DOHH2 (cell line): Measurements from ENCODE around the gene SSBP3.

Source experiments
- H3F3A ChIP-seq: fragments of 200-600 bp; sonication (generic), shearing (Covaris generic); 2 replicates; pipeline ENCODE4 v1.6.0; 2016; ENCODE audit warnings: antibody characterized with exemption, mild to moderate bottlenecking; ENCODE audit not compliant: control insufficient read depth, insufficient read depth
- H3K27ac ChIP-seq: fragments of 200-600 bp; sonication (generic); 2 replicates; pipeline ENCODE4 v1.5.1; 2014; ENCODE audit warnings: low read depth, mild to moderate bottlenecking, low read length, moderate library complexity
- H3K27me3 ChIP-seq: fragments of 200-600 bp; sonication (generic); 2 replicates; pipeline ENCODE4 v1.6.1; 2014; ENCODE audit warnings: mild to moderate bottlenecking, low read length, mixed read lengths; ENCODE audit not compliant: control insufficient read depth
- H3K36me3 ChIP-seq: fragments of 200-600 bp; sonication (generic); 2 replicates; pipeline ENCODE4 v1.6.1; 2014; ENCODE audit warnings: mild to moderate bottlenecking, low read length, moderate library complexity, mixed read lengths; ENCODE audit not compliant: control insufficient read depth
- H3K4me1 ChIP-seq: fragments of 200-600 bp; sonication (generic); 2 replicates; pipeline ENCODE4 v1.6.1; 2014; ENCODE audit warnings: mild to moderate bottlenecking, low read length, mixed read lengths; ENCODE audit not compliant: control insufficient read depth
- H3K4me2 ChIP-seq: fragments of 200-600 bp; sonication (generic); 2 replicates; pipeline ENCODE4 v1.6.0; 2014; ENCODE audit warnings: mild to moderate bottlenecking, low read length, moderate library complexity
- H3K4me3 ChIP-seq: fragments of 200-600 bp; sonication (generic); 2 replicates; pipeline ENCODE4 v1.5.1; 2014; ENCODE audit warnings: mild to moderate bottlenecking, low read length, mixed read lengths
- H3K79me2 ChIP-seq: fragments of 200-600 bp; sonication (generic); 2 replicates; pipeline ENCODE4 v1.6.1; 2014; ENCODE audit warnings: mild to moderate bottlenecking, low read length, mixed read lengths; ENCODE audit not compliant: control insufficient read depth
- H3K9me2 ChIP-seq: fragments of 200-600 bp; sonication (generic); replicated peaks from 2 replicates; pipeline ENCODE4 v1.6.1; 2014; ENCODE audit warnings: mild to moderate bottlenecking, low read length, mixed read lengths; ENCODE audit not compliant: control insufficient read depth
- H3K9me3 ChIP-seq: fragments of 200-600 bp; sonication (generic); 2 replicates; pipeline ENCODE4 v1.6.1; 2014; ENCODE audit warnings: antibody characterized with exemption, low read length, mixed read lengths; ENCODE audit not compliant: control insufficient read depth, insufficient read depth
- H4K20me1 ChIP-seq: fragments of 200-600 bp; sonication (generic); 2 replicates; pipeline ENCODE4 v1.6.0; 2014; ENCODE audit warnings: low read depth, mild to moderate bottlenecking, antibody characterized with exemption, low read length, moderate library complexity; ENCODE audit not compliant: control insufficient read depth, insufficient read depth
- CTCF ChIP-seq: fragments of 200-600 bp; sonication (generic); IDR thresholded peaks from one replicate; pipeline ENCODE4 v1.5.1; 2014; ENCODE audit warnings: antibody characterized with exemption, mild to moderate bottlenecking, low read depth, low read length; ENCODE audit not compliant: poor library complexity, severe bottlenecking
- EZH2phosphoT487 ChIP-seq: fragments of 200-600 bp; sonication (generic); IDR thresholded peaks from 2 replicates; pipeline ENCODE4 v1.6.1; 2017; ENCODE audit warnings: borderline replicate concordance, mild to moderate bottlenecking, antibody characterized with exemption, low read length, moderate library complexity, mixed read lengths

Gene SSBP3

DNA sequence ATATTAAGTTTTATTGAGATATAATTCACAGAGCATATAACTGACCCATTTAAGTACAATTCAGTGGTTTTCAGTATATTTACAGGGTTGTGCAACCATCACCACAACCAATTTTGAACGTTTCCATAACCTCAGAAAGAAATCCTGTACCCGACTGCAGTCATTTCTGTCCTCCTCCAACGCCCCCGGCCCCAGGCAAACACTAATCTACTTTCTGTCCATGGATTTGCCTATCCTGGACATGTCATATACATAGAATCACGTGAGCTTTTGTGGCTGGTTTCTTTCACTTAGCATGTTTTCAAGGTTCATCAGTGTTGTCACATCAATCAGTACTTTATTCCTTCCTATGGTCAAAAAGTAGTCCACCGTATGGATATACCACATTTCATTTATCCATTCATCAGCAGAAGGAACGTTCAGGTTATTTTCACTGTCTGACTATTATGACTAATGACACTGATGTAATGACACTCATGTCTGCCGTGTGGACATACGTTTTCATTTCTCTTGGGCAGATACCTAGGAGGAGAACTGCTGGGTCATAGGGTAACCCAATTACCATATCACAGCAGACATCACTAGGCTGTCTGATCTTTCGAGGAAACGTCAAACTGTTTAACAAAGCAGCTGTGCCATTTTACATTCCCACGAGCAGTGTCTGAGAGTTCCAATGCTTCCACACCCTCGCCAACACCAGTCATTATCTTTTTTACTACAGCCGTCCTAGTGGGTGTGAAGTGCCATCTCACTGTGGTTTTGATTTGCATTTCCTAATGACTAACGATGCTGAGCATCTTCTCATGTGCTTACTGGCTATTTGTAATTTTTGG, 175.5 kb downstream of the SSBP3 start:
- Histone ChIP-seq H3K4me1 (peaks cover 6% of the 10 kb centered on the region), H3K4me2 (no peak overlapping the region), H3K27me3 (no peaks in the 10 kb centered on the region), H3K9me3 (no peaks in the 10 kb centered on the region), H3K36me3 (no peaks in the 10 kb centered on the region), H3K9me2 (no peaks in the 10 kb centered on the region), H4K20me1 (no peaks in the 10 kb centered on the region), H3F3A (no peaks in the 10 kb centered on the region), H3K4me3 (no peak overlapping the region), H3K27ac (no peak overlapping the region), H3K79me2 (no peaks in the 10 kb centered on the region)
- TF ChIP-seq CTCF (no peak), EZH2phosphoT487 (no peak)

DNA sequence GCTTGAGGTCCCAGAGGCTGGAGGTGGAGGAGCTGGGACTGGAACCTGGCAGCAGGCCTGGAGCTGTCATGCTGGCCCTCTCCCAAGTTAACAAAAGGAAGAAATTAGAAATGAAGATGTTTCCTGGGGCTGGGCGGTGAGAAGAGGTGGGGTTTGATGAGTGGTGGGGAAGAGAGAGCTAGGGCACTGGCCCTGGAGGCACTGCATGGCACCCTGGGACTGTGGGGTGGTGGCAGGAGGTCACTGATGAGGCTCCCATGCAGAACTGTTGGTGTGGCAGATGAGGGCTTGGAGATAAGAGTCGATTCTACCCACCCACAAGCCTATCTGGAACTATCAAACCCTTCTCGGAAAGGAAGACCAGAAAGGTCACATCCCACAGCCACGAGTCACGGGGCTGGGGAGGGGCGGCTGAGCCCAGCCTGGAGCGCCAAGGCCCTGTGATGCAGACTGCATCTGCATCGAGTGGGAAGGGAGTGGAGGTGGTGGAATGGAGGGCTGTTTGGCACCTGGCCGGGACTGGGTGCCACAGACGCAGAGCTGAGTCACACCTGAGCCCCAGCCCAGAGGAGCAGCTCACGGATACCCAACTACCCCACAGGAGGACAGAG, 176.8 kb downstream of the SSBP3 start:
- no peak overlapping the region for H3K27ac ChIP-seq
- H3F3A ChIP-seq, result no peaks in the 10 kb centered on the region
- no peaks in the 10 kb centered on the region for H3K27me3 ChIP-seq
- no peaks in the 10 kb centered on the region for H3K9me2 ChIP-seq
- TF ChIP-seq CTCF, result no peak
- TF ChIP-seq EZH2phosphoT487, result no peak
- H3K4me3 ChIP-seq, result no peak overlapping the region
- H3K4me1 ChIP-seq, result peaks cover 6% of the 10 kb centered on the region
- H3K79me2 ChIP-seq, result no peaks in the 10 kb centered on the region
- H3K9me3 ChIP-seq, result no peaks in the 10 kb centered on the region
- no peaks in the 10 kb centered on the region for H3K36me3 ChIP-seq
- no peak overlapping the region for H3K4me2 ChIP-seq
- H4K20me1 ChIP-seq, result no peaks in the 10 kb centered on the region

DNA sequence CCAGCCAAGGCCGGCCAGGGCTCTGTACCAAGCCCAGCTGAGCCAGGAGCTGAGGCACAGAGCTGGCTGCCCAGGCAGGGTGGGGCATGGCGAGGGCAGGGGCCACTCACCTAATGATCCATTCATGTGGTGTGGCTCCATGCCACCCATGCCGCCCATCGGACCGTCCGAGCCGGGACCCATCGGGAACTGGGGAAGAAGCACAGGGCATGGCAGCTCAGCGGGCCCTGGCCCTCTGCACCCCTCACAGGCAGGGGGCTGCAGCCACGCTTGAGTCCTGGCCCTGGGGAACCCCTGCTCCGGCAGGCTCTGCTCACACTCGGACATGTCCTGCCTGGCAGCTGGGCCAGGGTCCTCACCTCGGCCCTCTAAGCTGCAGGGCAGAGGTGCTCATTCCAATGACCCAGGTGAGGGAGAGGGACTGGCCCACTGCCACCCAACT, 177.5 kb downstream of the SSBP3 start:
- Histone ChIP-seq H3K27me3 (no peaks in the 10 kb centered on the region), H3K9me2 (no peaks in the 10 kb centered on the region), H3K4me2 (no peak overlapping the region), H3K36me3 (no peaks in the 10 kb centered on the region), H3K4me3 (no peak overlapping the region), H3K9me3 (no peaks in the 10 kb centered on the region), H3F3A (no peaks in the 10 kb centered on the region), H3K4me1 (peaks cover 6% of the 10 kb centered on the region), H4K20me1 (no peaks in the 10 kb centered on the region), H3K79me2 (no peaks in the 10 kb centered on the region), H3K27ac (no peak overlapping the region)
- no peak for TF ChIP-seq EZH2phosphoT487
- no peak for TF ChIP-seq CTCF
